GM12801 (cell line): ENCODE measurements around the gene MINDY4B.

Experiments used
- CTCF ChIP-seq: IDR thresholded peaks from one replicate; pipeline ENCODE4 v1.5.1; 2011; ENCODE audit warnings: control low read depth; ENCODE audit not compliant: insufficient read length; ENCODE audit errors: extremely low read depth

The MINDY4B gene

GRCh38 chr3:150930839-150931238, 25.6 kb upstream of the MINDY4B start:
- TF ChIP-seq CTCF, result no peak

- no peak for TF ChIP-seq CTCF
Measured at GRCh38 chr3:150928234-150928633, 23.0 kb upstream of the MINDY4B start.

GRCh38 chr3:150926328-150926727, 21.1 kb upstream of the MINDY4B start:
- TF ChIP-seq CTCF, result no peak

- no peak for TF ChIP-seq CTCF
Measured at GRCh38 chr3:150925751-150926201, 20.5 kb upstream of the MINDY4B start.

GRCh38 chr3:150922611-150923010, 17.4 kb upstream of the MINDY4B start:
- no peak for TF ChIP-seq CTCF

GRCh38 chr3:150921209-150921608, 16.0 kb upstream of the MINDY4B start:
- TF ChIP-seq CTCF, result no peak

GRCh38 chr3:150920236-150920635, 15.0 kb upstream of the MINDY4B start:
- no peak for TF ChIP-seq CTCF

GRCh38 chr3:150917951-150918350, 12.7 kb upstream of the MINDY4B start:
- no peak for TF ChIP-seq CTCF
